GM19043 (cell line): Measurements from ENCODE around the gene TMEM200B.
"Not testable (repeated sequence)": the region's sequence is repeated elsewhere in the genome, so short reads cannot be mapped to it uniquely, and the experiment has no call there.

Experiments used
- ATAC-seq: cut with Tn5 transposase; IDR thresholded peaks from one replicate; pipeline ENCODE4 v1.9.1; 2021; ENCODE audit warnings: low read depth; ENCODE audit not compliant: unreplicated experiment

TMEM200B gene

DNA sequence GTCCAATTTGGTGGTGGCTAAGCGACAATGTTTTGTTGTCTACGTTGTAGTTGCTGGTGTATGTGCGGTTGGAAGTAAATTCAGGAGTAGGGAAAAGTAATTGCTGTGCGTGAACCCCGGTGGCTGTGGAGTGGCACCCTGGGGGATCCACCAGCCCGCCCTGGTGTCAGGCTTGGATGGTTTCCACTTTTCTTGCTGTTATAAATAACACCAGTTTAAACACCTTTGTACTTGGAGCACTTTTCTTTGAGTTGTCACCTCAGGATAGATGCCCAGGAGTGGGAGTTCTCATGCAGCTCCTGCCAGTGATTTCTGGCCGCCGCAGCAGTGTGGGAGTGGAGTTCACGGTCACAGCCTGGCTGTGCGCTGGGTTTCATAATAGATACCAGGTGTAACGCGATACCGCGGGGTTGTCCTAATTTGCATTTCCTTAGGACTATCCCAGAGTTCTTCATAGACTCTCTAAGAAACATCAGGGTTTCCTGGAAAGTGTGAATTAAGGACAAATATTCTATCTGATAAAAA lies 12.8 kb upstream of the TMEM200B start:
- no peak for ATAC-seq

GRCh38 chr1:29134695-29135028 lies 11.0 kb upstream of the TMEM200B start:
- no peak for ATAC-seq

DNA sequence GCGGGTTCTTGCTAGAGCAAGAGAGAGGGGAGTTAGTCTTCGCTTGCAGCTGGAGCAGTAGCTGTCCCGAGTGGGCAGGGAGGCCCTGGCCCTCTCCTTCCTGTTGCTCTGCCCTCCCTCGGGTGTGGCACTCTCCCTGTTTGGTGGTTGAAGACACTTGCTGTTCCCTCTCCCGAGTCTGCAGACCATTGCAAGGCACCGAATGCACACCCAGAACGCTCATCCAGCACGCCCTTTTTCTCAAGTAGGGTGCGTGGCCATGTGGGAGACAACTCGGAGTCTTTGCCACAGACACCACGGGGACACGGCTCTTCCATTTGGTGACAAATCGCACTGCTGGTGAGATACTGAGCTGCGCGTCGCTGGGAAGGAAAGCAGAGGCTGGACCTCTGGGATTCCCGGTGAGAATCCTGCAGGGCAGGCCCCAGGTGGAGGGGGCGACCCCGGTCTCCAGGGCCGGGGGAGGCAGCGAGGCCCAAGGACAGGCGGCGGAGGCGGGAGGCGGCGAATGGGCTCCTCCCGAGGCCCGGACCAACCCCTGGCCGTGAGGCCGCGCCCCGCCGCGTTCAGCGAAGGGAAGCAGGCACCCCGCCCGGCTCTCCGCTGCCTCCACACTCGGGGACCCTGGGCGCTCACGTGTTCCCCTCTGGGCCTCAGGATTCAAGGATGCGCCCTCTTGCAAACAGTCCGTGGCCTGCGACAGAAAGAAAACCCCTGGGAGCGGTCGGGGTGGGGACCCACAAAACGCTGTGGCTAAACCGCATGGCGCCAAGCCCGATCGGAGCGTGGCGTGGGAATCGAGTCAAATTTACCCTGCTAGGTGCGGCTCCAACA lies 10.4 kb upstream of the TMEM200B start:
- ATAC-seq = no peak

DNA sequence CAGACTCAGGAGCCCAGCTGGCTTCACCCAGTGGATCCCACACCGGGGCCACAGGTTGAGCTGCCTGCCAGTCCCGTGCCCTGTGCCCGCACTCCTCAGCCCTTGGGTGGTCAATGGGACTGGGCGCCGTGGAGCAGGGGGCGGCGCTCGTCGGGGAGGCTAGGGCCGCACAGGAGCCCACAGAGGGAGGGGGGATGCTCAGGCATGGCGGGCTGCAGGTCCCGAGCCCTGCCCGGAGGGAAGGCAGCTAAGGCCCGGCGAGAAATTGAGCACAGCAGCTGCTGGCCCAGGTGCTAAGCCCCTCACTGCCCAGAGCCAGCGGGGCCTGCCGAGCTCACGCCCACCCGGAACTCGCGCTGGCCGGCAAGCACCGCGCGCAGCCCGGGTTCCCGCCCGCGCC lies 7.4 kb upstream of the TMEM200B start:
- not testable (repeated sequence) for ATAC-seq

DNA sequence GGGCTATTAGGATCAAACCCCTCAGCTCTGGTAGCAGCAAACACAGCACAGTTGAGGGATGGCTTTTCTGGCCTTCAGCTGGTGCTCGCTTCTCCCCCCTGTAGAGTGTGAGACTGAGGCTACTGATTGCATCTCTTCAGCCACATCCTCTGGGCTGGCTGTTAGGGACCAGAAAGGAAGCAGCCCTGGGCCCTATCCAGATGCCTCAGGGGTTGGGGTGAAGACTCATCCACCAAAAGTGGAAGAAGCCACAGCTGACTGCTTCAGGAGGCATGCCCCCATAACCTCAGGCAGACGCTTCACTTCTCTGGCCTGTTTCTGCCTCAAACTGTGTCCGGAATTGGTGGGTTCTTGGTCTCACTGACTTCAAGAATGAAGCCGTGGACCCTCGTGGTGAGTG lies 6.2 kb upstream of the TMEM200B start:
- ATAC-seq = no peak

DNA sequence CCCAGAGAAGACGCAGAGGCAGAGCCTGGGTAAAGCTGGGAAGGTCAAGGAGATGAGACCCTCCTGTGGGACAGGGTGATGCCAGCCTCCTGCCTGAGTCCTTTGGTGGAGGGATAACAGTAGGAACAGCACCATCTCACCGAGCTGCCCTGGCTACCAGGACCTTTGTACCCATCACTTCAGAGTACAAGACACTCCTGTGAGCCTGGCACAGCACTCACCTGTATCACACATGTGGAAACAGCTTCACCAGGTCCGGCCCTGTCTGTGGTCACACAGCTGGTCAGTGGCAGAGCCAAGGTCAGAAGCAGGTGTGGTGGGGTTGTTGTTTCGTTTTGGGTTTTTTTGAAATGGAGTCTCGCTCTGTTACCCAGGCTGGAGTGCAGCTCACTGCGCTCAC lies 5.0 kb upstream of the TMEM200B start:
- ATAC-seq = no peak

- ATAC-seq = no peak
These were observed 2.5 kb upstream of the TMEM200B start for GRCh38 chr1:29126198-29126597.

- ATAC-seq = no peak
These were observed 2.1 kb upstream of the TMEM200B start for GRCh38 chr1:29125788-29126187.

GRCh38 chr1:29125237-29125641 lies 1.5 kb upstream of the TMEM200B start:
- ATAC-seq = no peak

- no peak for ATAC-seq
These were observed 898 bp upstream of the TMEM200B start for GRCh38 chr1:29124366-29125236.

DNA sequence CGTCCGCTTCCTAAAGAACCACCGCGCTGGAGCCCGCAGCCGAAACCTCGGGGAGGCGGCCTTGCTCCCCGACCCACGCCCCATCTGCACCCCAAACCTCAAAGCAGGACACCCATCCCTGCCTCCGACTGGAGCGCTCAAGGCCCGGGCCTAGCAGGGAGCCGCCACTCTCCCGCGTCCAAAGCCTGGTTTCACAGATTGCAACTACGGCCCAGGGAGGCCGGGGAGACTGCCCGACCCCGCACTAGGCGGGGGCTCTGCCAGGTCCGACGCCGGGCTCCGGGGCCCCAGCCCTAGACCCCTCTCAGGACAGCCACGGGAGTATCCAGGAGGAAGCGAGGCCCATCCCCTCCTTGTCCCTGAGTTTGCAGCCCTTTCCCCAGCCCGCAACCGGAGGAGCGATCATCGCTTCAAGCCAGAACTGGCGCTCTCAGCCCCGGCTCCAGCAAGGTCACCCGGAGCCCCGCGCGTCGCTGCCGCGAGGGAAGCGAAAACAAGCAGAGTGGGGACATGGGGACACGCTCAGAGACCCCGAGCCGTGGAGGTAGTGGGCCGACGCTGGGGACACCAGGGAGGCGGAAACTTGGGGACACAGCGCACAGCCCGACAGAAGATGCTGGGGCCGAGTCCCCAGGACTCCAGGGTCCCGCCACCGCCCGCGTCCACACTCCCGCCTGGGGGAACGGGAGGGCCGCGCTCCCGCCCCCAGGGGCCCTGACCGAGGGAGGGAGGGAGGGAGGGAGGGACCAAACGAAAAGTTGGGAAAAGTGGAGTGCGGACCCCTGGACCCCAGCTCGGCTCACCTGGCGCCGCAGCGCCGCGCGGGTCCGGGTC lies 433 bp downstream of the TMEM200B start:
- no peak for ATAC-seq

DNA sequence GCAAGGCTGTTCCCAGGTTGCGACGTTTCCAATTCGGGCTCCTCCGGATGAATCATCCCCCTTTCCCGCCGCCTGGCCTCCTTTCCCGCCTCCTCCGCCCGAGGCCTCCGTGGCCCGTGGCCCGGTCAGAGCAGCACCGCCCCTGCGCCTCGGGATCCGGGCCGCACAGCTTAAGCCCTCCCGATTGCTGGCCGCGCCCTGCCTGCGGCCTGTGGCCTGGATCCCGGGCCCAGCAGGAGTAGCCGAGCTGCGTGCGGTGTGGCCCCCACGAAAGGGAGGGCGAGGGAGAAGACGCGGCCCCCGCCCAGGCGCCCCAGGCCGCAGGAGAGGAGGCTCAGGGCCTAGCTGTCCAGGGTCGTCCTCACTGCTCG lies 1.0 kb downstream of the TMEM200B start:
- ATAC-seq = no peak

- ATAC-seq = no peak
These were observed 1.6 kb downstream of the TMEM200B start for GRCh38 chr1:29121936-29122681.

- ATAC-seq = no peak
These were observed 2.2 kb downstream of the TMEM200B start for GRCh38 chr1:29121516-29121935.

- no peak for ATAC-seq
These were observed 2.7 kb downstream of the TMEM200B start for GRCh38 chr1:29120947-29121485.

DNA sequence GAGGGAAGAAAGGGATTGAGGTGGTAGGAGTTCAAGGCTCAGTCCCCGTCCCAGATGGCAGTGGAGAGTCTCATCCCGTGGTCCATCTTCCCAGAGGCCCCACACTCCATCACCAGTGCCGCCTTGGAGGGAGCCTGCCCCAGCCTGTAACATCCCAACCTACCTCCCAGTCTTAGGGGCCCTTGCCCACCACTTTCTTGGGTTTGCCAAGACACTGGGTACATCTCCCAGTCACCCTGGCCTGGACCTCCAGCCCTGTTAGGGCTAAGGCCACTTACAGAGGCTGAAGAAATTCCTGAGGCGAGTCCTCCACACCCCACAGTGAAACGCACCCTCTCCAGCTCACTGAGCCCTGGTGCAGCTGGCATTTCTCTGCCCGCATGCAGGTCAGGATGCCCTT lies 3.3 kb downstream of the TMEM200B start:
- ATAC-seq = no peak

DNA sequence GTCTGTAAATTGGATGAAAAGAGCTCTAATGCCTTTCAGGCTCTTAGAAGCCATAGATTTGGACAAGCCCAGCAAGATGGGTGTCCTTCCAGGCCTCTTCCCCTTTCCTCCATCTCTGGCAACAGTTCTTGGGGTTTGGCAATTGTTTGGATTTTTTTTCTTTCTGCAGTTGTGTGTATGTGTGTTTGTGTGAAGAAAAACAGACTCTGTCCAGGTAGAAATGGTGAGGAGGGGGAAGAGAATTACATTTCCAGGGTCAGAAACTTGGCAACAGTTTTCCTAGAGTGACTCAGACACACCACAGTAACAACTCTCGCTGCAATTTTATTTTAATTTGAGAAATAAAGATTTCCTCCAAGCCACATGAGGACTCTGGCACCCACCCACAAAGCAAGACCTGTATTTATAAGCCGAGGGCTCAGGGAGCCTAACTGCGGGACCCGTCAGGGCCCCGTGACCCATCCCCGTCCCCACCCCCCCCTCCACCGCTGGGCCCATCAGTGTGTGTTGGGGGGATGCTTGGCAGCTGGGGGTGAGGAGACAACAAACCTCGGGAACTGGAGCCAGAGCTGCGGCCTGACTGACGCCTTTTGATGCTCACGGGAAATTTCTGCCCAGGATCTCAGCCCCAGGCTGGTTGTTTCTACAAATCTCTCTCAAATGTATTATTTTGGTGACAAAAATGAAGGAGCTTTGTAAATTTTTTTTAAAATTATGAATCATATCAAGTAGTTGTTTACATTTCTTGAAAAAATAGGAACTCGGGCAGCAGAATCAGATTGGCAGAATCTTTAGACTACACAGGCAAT lies 4.4 kb downstream of the TMEM200B start:
- ATAC-seq = no peak

DNA sequence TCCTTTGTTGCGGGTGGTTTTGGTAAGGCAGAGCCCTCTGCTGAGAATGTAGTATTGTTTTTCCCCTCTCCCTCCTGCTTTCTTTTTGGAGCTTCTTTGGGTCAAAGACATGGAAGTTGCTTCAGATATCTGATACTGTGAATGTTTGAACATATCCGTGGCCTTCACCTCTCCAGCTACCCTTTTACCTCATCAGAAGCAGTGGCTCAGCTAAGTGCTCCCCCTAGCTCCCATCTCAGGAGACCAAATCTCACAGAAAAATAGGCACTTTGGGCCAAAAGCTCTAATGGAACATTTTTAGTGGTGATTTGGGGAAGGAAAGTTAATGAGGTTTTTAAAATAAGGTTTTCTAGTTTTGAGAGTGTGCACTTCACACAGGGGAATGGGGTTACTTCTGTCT lies 6.3 kb downstream of the TMEM200B start:
- ATAC-seq = no peak

DNA sequence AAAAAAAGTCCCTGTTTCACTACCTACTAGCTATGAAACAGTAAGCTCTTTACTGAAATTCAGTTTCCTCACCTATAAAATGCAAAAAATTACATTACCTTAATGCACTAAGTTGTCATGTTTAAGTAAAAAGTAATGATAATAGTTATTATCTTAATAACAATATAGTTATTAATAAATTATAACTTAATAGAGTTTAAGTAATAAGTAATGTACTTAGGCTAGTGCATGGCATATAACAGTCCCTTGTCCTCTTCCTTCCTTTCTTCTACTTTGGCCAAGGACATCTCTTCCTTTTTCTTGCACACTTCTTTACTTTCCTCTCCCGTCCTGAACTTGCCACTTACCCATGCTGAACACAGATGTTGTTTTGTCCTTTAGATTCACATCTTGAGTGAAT lies 9.0 kb downstream of the TMEM200B start:
- ATAC-seq = no peak
